Immature natural killer cell (primary cell): ENCODE data around the gene CD19. TPM values are rescaled to one million over a fixed set of nuclear protein-coding genes. Genes with fewer than 3 reads are reported as not detected.

Experiments
- DNase-seq, 3 donors: peaks; one replicate each; pipeline ENCODE4 v3.0.0; 2022; ENCODE audit warnings: mixed read lengths in 1 of 3
- H3K27ac Mint-ChIP-seq, 6 donors: one replicate each; pipeline ENCODE4 v1.8.0; 2020; ENCODE audit warnings: mixed read lengths in 6 of 6, mild to moderate bottlenecking in 5 of 6, inconsistent platforms in 4 of 6, moderate library complexity in 3 of 6
- H3K27me3 Mint-ChIP-seq, 3 donors: one replicate each; pipeline ENCODE4 v1.8.0; 2020 to 2021; ENCODE audit warnings: low read depth in 3 of 3, mild to moderate bottlenecking in 3 of 3, mixed read lengths in 3 of 3, moderate library complexity in 3 of 3, inconsistent platforms in 1 of 3
- H3K36me3 Mint-ChIP-seq, 3 donors: one replicate each; pipeline ENCODE4 v1.8.0; 2020; ENCODE audit warnings: mixed read lengths in 3 of 3, inconsistent platforms in 2 of 3, mild to moderate bottlenecking in 2 of 3
- H3K4me1 Mint-ChIP-seq, 2 donors: one replicate each; pipeline ENCODE4 v1.8.0; 2020; ENCODE audit warnings: inconsistent platforms in 2 of 2, mild to moderate bottlenecking in 2 of 2, mixed read lengths in 2 of 2, moderate library complexity in 1 of 2
- H3K4me3 Mint-ChIP-seq, 5 donors: one replicate each; pipeline ENCODE4 v1.8.0; 2020; ENCODE audit warnings: mild to moderate bottlenecking in 5 of 5, mixed read lengths in 5 of 5, inconsistent platforms in 3 of 5, moderate library complexity in 3 of 5
- H3K9me3 Mint-ChIP-seq, 6 donors: one replicate each; pipeline ENCODE4 v1.8.0; 2020; ENCODE audit warnings: mild to moderate bottlenecking in 6 of 6, mixed read lengths in 6 of 6, inconsistent platforms in 4 of 6, moderate library complexity in 3 of 6
- polyA plus RNA-seq, 3 donors: library from polyadenylated mRNA; unstranded; fragments of 300-500 nt; fragmentation: Illumina TruSeq; gene quantifications; one replicate each; pipeline ENCODE4 v1.2.3, GENCODE V29; 2021

The CD19 gene
- polyA plus RNA-seq, 3 donors from 2014 or later: 0.18 to 0.29 (median 0.27) TPM

GRCh38 chr16:28983644-28984043 lies 51.9 kb downstream of the CD19 start:
- Mint-ChIP-seq H3K9me3 (no peaks in the 10 kb centered on the region), H3K4me3 (peak overlapping the region; percentile 81 to 97 (median 93)), H3K4me1 (peaks cover 47 to 53% of the 10 kb centered on the region in 2 donors), H3K27ac (peak overlapping the region; percentile 86 to 96 (median 94)), H3K36me3 (peaks cover 12 to 39% (median 24%) of the 10 kb centered on the region in 3 donors), H3K27me3 (peaks cover 4 to 11% (median 5%) of the 10 kb centered on the region in 3 donors)
- no peak for DNase-seq

GRCh38 chr16:28984091-28984490 lies 52.3 kb downstream of the CD19 start:
- Mint-ChIP-seq H3K4me1 (peaks cover 49 to 54% of the 10 kb centered on the region in 2 donors), H3K36me3 (peaks cover 12 to 43% (median 24%) of the 10 kb centered on the region in 3 donors), H3K9me3 (no peaks in the 10 kb centered on the region), H3K27me3 (peaks cover 4 to 11% (median 5%) of the 10 kb centered on the region in 3 donors), H3K4me3 (peak overlapping the region; percentile 81 to 97 (median 93)), H3K27ac (peak overlapping the region; percentile 86 to 96 (median 94))
- no peak for DNase-seq

- peaks cover 4 to 11% (median 5%) of the 10 kb centered on the region in 3 donors for H3K27me3 Mint-ChIP-seq
- H3K4me1 Mint-ChIP-seq: peaks cover 52 to 57% of the 10 kb centered on the region in 2 donors
- no peaks in the 10 kb centered on the region for H3K9me3 Mint-ChIP-seq
- peak; percentile 79 to 82 (median 80) for DNase-seq
- H3K4me3 Mint-ChIP-seq: peak within 1 kb of the TSS; percentile 86 to 97 (median 93)
- peaks cover 12 to 45% (median 24%) of the 10 kb centered on the region in 3 donors for H3K36me3 Mint-ChIP-seq
- peak within 1 kb of the TSS; percentile 88 to 97 (median 96) for H3K27ac Mint-ChIP-seq
Measured at GRCh38 chr16:28984619-28985135, 52.9 kb downstream of the CD19 start, which contains the start of gene LAT. Gene LAT, plus strand, starts transcription at chr16:28985052. Its CDS starts 366 bp downstream, at chr16:28985418.

- Mint-ChIP-seq H3K4me1 (peaks cover 57 to 65% of the 10 kb centered on the region in 2 donors), H3K9me3 (no peaks in the 10 kb centered on the region), H3K27me3 (peaks cover 4 to 11% (median 5%) of the 10 kb centered on the region in 3 donors), H3K36me3 (peaks cover 15 to 50% (median 24%) of the 10 kb centered on the region in 3 donors), H3K27ac (peak overlapping the region; percentile 88 to 97 (median 93)), H3K4me3 (peak overlapping the region; percentile 86 to 97 (median 93))
- no peak for DNase-seq
Measured at GRCh38 chr16:28985211-28986041, 53.7 kb downstream of the CD19 start.

GRCh38 chr16:28986046-28986445 lies 54.3 kb downstream of the CD19 start:
- Mint-ChIP-seq H3K27me3 (peaks cover 4 to 11% (median 5%) of the 10 kb centered on the region in 3 donors), H3K27ac (peak overlapping the region; percentile 88 to 97 (median 93)), H3K4me1 (peaks cover 61 to 69% of the 10 kb centered on the region in 2 donors), H3K4me3 (peak overlapping the region; percentile 86 to 97 (median 93)), H3K36me3 (peaks cover 19 to 50% (median 24%) of the 10 kb centered on the region in 3 donors), H3K9me3 (no peaks in the 10 kb centered on the region)
- no peak for DNase-seq

GRCh38 chr16:28986492-28986891 lies 54.7 kb downstream of the CD19 start:
- Mint-ChIP-seq H3K27me3 (peaks cover 4 to 11% (median 5%) of the 10 kb centered on the region in 3 donors), H3K4me3 (peak overlapping the region; percentile 86 to 97 (median 93)), H3K9me3 (no peaks in the 10 kb centered on the region), H3K27ac (peak overlapping the region; percentile 88 to 97 (median 93)), H3K4me1 (peaks cover 61 to 69% of the 10 kb centered on the region in 2 donors), H3K36me3 (peaks cover 19 to 50% (median 24%) of the 10 kb centered on the region in 3 donors)
- no peak for DNase-seq

- H3K27me3 Mint-ChIP-seq: peaks cover 4 to 11% (median 5%) of the 10 kb centered on the region in 3 donors
- peak overlapping the region; percentile 87 to 95 (median 92) for H3K27ac Mint-ChIP-seq
- H3K36me3 Mint-ChIP-seq: peaks cover 15 to 45% (median 19%) of the 10 kb centered on the region in 3 donors
- H3K9me3 Mint-ChIP-seq: no peaks in the 10 kb centered on the region
- no peak for DNase-seq
- peak overlapping the region; percentile 86 to 97 (median 93) for H3K4me3 Mint-ChIP-seq
- H3K4me1 Mint-ChIP-seq: peaks cover 61 to 69% of the 10 kb centered on the region in 2 donors
Measured at GRCh38 chr16:28987170-28987853, 55.5 kb downstream of the CD19 start.

Other genes with a start within 250 kb of the CD19 start
- 100 to 1,000 TPM; 159 to 311 (median 198) TPM for gene EIF3C, start 220.5 kb upstream of the CD19 start, polyA plus RNA-seq
- not detected for gene NPIPB9, start 180.2 kb upstream of the CD19 start, polyA plus RNA-seq
- gene ATXN2L, start 109.0 kb upstream of the CD19 start, polyA plus RNA-seq: 10 to 100 TPM in 1 of 3 donors, 1 to 10 TPM in 2; 3.0 to 28.5 (median 9.7) TPM
- 100 to 1,000 TPM; 149 to 206 (median 153) TPM for gene TUFM, start 85.6 kb upstream of the CD19 start, polyA plus RNA-seq
- 1 to 10 TPM; 1.4 to 3.0 (median 1.6) TPM for gene SH2B1, start 68.1 kb upstream of the CD19 start, polyA plus RNA-seq
- gene ATP2A1, start 53.5 kb upstream of the CD19 start, polyA plus RNA-seq: under 1 TPM in 1 of 3 donors, not detected in 2; 0.31 TPM
- gene RABEP2, start 6.7 kb upstream of the CD19 start, polyA plus RNA-seq: 10 to 100 TPM in 1 of 3 donors, 1 to 10 TPM in 2; 6.3 to 13.9 (median 9.6) TPM
- 10 to 100 TPM; 22.2 to 37.3 (median 33.0) TPM for gene NFATC2IP, start 19.0 kb downstream of the CD19 start, polyA plus RNA-seq
- gene SPNS1, start 42.8 kb downstream of the CD19 start, polyA plus RNA-seq: 10 to 100 TPM; 21.1 to 53.1 (median 30.2) TPM
- gene LAT, start 53.1 kb downstream of the CD19 start, polyA plus RNA-seq: 100 to 1,000 TPM; 198 to 343 (median 220) TPM